GM21367 (cell line): ENCODE data around the gene CCDC146.

ENCODE experiments used
- ATAC-seq: cut with Tn5 transposase; IDR thresholded peaks from one replicate; pipeline ENCODE4 v1.9.1; 2021; ENCODE audit not compliant: unreplicated experiment

CCDC146 gene

DNA sequence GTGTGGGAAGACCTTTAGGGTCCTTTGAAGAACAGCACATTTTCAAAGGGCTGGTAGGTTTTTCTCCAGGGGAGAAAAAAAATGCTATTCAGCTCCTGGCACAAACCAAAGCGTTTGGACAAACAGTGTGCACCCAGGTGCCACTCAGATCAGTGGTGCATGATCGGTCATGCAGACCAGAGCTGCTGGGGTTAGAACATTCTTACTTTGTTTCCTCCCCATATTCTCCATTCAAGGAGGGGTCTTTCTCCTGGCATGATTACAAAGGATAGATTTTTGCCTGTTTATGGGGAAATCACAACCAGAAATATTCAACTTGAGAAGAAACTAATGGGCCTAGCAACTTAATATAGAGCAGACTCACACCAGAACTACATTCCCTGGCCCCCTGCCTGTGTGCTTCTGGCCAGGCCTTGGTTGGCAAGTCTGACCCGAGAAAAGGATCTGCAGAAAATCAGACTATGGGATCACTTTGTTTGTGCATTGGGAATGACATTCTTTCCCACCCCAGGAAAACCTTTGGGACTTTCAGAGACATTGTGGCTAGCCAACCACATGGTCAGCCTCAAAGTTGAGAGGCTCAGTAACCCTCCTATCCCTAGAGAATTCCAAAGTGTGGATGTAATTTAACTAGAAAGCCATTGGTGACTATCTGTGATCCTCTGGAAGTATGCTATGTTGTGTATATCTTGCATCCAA lies 159.5 kb downstream of the CCDC146 start:
- ATAC-seq = no peak

DNA sequence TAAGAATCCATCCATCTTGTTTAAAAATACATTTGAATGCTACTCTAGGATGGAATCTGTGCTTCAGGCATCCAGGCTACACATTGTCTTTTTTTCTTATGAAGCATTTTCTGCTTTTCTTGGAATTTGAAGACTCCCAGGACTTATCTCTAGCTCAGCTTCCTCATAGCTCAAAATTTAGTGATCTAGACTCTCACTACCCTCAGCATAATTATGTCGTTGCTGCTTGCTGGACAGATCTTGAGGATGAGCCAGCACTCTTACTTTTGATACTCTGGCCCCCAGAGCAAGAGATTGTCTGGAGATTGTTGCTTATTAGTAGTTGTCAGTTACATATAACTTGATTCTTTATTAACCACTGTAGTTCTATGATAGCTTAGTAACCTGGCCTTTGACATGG lies 160.5 kb downstream of the CCDC146 start:
- no peak for ATAC-seq

DNA sequence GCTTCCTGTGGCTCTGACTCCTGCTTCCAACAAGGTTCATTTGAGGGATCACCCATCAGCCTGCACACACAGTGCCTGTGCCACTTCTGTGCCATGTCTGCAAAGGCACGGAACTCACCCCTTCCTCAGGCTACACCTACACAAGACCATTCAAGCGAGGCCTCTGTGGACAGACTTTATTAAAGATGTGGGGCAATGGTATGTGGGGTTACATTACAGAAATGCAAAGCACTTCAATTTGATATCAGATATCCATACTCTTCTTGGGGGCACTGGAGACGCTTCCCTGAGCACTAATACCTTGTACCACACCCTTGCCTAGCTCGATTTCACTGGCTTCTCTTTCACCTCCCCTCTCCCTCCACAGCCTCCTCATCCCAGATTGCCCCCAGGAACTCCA lies 161.6 kb downstream of the CCDC146 start:
- ATAC-seq = no peak

DNA sequence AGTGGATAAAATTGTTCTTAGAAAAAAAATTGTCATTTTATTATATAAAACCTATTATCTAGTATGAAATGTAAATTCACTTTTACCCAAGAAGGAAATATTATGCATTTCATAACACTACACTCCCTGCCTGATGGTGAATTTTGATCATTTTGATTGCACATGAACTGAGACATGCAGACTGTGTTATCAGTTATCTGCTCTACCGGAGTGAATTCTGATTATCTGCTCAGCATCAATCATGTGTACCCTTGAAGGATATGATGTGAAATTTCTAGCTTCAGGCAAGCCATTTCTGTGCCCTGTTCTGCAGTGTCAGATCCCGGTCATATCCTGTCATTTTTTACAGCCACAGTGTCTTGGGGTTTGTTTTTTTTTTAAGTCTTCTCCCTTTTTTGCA lies 162.2 kb downstream of the CCDC146 start:
- ATAC-seq = no peak

DNA sequence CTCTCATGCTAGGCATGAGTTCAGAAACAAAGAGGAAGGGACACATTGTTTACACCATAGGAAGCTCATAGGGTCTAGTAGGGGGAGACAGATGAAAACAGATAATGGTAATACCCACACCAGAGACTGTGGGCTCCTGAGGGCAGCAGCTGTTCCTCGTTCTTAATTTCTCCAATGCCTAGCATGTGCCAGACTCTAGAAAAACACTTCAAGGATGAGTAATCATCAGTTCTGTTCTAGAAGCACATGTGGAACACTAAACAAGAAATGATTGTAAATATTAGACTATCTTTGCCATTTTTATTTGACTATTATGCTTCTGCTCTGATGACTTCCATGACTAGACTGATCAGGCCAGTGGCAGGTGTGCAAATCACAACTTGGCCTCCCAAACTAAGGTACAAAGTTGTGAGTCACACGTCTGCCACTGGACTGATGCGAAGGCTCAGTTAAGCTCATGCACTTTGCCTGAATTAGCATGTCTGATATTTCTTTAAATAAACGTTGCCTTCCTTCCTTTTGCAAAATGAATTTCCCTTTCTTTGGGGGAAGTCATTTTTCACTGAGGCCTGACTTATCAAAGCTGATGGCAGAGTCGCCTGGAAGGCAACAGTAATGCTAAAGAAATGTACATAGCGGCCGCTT lies 166.4 kb downstream of the CCDC146 start:
- ATAC-seq = no peak

DNA sequence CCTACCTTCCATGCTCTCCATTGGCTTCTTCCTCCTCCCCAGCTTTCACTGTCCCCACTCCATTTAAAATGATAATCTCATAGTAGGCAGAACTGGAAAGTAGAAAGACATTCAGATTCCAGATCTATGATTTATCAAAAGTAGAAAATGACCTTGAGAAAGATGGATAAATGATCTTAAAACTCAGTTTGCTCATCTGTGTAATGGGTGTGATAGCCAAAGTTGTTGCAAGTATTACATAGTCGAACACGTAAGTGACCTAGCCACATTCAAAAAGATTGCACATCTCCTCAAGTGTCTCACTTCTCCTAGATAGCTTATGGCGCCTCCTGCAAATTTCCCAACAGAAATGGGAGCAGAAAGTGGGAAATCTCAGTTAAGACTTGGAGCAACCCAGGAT lies 167.0 kb downstream of the CCDC146 start:
- ATAC-seq = no peak

DNA sequence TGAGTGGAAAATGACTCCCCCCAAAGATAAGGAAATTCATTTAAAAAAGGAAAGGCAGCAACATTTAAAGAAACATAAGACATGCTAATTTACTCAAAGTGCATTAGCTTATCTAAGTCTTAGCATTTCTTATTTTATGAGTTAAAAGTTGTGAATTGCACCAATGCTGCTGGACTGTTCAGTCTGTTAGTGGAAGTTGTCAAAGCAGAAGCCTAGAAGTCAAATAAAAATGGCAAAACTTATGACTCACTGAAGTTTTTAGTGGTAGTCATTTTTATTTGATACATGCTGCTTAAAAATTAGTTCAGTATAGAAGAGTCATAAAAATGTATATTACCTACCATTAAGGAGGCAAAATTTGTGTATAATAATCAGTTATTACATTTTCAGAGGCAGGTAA lies 168.0 kb downstream of the CCDC146 start:
- no peak for ATAC-seq

DNA sequence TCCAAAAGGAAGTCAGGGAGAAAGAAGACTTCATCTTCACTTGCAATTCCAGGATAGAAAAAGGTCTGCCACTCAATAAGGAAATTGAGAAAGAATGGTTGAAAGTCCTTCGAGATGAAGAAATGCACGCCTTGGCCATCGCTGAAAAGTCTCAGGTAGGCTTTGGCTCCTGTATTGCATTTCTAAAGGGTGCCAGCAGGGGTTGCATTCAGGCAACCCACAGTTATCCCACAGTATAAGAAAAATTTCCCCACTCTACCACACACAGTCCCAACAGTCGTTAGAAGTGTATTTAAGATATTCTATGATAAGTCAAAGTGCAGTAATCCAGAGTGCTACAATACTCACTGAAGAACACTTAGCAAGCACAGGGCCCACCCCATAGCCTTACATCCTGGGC lies 170.6 kb downstream of the CCDC146 start:
- ATAC-seq = no peak

DNA sequence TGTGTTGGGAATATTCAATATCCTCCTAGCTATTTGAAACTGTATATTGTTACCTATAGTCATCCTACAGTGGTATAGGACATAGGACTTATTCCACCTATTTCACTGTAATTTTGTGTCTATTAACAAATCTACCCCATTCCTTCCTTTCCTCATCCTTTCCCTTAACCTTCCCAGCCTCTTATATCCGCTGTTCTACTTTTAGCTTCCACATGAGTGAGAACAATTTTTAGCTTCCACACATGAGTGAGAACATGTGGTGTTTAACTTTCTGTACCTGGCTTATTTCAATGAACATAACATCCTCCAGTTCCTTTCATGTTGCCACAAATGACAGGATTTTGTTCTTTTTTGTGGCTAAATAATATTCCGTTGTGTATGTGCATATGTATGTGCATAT lies 173.1 kb downstream of the CCDC146 start:
- ATAC-seq = no peak

DNA sequence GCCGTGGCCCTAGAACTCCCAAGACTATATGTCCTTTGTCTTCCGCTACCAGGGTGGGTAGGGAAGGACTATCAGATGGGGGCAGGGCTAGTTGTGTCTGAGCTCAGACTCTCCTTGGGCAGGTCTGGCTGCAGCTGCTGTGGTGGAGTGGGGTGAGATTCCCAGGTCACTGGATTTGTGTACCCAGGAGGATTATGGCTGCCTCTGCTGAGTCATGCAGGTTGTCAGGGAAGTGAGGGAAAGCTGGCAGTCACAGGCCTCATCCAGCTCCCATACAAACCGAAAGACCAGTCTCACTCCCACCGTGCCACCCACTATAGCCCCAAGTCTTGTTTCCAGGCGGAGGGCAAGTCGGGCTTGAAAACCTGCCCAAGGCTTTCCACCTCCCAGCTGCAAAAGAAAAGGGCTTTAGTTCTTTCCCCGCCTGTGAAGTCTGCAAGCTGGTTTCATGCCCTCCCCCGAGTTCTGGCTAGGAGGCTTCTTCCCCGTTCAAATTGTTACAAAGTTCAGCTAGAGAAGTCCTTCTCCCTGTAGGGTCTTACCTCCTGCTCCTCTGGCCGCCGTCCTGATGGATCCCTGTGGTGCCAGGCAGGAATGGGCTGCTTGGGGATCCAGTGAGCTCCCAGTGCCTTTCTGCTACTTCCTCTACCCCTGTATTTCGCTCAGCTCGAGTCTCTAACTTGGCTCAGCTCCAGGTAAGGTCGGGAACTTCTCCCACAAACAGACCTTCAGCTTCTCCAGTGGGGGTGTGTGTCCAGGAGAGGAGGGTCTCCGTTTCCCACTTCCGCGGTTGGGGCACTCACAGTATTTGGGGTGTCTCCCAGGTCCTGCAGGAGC lies 184.0 kb downstream of the CCDC146 start:
- ATAC-seq = no peak

DNA sequence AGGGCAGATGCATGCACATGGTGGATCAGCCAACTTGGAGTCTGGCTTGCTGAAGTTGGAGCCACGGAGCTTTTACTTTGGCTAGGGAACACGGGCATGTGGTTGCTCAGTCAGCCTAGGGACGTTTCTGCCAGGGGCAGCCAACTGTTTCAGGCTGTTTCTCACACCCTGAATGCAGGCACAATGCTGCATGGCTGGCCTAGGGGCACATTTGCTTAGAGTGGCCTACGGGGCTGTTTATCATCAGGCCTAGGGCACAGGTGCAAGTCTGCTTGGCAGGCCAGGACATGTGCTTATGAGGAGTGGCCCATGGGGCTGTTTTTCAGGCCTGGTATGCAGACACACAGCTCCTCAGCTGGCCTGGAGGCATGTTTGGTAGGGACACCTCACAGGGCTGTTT lies 186.4 kb downstream of the CCDC146 start:
- no peak for ATAC-seq

DNA sequence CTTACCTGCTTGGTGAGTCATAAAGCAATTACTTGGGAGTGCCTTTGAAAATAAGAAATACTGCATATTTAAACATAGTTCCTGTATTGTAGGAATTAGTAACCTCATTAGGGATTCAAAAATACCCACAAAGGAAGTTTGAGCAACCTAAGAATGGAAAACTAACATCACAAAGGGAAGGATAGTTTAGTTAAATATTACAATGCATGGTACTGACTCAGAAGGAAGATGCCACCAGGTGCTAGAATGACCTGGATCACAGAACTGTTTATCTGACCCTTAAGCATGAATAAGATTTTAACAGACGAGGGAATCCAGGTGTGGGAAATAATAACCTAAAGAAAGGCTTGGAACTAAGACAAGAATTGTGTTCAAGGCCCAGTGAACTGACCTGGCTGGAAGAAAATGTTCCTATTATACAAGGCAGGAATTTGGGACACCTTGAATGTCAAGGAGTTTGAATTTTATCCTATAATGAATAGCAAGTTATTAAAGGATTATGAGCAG lies 187.4 kb downstream of the CCDC146 start:
- no peak for ATAC-seq

DNA sequence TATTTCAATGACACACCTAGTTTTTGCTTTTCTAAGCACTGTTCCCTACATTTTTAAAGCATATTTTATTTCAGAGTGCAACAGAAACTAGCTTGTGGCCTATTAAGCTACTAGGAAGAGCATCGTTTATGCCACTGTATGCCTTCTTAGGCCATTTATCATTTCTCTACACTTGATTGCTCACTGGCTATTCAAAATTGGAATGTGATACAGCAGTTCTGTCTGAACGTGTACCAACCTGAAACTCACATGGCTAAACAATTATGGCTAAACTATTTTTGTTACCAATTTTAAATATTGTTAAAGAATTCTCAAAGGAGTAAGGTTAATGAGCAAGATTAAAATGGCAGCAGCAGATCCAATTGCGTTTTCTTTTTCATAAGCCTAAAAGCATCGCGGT lies 188.6 kb downstream of the CCDC146 start:
- no peak for ATAC-seq

DNA sequence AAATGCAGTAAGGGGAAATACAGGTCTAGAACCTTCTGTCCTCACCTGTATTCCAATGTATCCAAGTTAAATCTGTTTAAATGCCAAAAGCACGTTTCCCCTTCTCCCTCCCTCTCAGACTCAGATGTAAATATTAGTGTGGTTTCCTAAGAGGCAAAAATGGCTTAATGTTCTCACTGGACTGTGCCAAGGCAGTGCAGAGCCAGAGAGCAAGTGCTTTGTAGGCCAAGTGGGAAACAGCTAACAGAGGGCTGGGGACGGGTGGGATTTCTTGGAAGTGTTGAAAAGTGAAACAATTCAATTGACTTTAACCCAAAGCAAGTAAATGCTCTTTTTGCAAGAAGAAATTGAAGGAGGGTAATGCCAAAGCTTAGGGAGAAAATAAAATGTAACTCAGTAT lies 190.7 kb downstream of the CCDC146 start:
- no peak for ATAC-seq

DNA sequence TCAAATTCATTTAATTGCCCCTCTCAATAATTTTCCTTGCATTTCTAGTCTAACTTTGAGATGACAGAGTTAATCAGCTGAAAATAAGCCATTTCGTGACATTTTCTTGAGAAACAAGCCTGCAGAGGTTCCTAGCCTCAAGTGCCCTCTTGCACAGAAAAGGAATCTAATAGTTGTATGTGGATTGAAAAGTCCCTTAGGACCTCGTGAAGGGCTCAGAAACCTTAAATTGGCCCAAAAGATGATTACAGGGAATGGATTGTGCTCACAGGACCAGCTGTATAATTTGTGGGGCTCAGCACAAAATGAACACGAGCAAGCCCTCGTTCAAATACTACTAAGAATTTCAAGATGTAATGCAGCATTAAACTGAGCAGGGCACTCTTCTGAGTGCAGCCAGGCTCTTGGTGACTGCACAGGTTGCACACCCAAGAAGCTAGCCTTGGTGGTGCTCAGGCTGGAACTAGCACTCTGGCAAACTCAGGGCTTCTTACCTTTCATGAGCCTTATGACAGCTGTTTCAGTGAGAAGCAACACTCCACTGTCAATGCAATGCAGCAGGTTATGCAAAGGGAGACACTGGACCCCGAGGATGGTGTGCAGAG lies 191.6 kb downstream of the CCDC146 start:
- no peak for ATAC-seq

DNA sequence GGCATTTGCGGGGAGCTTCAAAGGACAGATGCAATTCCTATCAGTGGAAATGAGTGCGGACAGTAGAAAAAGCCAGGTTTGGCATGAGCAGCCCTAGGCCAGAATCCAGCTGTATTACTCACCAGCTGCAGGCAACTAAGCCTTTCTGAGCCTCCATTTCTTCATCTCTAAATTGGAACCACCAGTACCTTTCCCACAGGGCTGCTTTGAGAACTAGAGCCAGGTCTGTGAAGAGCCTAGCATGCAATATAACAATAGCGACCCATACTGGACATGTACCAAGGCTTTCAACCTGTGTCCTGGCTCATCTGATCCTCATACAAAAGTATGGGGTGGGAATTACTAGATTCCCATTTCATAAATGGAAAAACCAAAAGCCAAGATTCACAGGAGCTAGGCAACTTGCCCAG lies 192.8 kb downstream of the CCDC146 start:
- no peak for ATAC-seq

DNA sequence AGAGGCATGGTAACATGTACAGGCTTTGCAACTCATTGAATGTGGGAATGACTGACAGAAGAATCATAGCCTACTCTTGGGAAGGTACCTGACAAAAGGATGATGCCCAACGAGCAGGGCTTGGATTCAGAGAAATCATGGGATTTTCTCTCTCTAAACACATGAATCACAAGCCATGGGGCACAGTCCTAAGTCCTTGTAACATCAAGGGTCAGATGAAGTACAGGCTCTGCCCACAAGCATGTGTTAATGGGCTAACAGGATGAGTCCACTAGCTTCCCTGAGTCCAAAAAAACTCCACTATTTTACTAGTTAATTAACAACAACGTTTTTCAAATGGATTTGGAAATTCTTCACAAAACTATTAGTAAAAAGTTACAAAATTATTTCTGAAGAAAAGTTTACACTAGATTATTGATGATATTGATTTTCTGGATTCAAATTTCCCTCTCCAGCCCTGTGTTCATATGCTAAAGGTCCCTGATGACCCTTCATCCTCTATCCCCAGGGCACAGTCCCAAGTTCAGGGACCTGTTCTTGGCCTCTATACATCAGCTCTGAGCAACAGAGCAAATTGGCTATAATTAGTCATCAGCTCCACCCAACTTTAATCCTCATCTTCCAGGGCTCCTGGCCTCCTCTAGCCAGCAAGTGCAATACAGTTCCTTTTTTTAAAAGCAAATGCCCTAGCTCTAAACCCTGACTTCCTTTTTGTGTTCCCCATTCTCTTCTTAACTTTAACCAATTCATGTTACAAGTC lies 194.0 kb downstream of the CCDC146 start:
- ATAC-seq = no peak

DNA sequence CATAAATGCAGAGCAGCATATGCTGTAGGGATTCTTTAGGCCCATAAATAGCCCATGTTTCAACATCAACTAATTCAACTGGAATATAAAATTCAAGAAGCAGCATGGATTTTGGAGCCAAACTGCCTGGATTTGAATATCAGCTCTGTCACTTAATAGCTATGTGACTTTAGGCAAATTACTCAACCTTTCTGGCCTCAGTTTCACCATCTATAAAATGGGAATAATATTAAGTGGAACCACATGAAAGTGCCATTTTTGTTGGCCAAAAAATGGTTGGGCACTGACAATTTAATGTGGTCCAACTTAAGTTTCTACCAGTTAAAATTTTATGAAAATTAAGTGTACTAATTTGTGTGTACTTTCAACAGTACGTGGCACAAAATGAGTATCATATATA lies 195.6 kb downstream of the CCDC146 start:
- ATAC-seq = no peak

DNA sequence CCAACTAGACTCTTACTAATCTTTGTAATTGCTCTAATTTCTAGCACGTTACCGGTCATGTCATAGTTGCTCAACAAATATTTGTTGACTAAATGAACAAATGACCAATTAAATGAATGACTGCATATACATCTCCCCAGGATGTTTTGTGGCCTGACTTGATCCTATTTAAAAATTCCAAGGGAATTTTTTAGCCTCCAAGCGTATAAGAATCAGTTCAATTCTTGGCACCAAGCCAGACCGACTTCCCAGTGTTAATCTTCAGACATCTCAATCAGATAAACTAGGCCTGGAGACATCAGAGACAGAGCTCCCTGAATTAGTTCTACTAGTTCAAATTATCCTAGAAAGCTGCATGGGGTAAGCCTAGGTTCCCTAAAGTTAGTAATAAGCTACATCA lies 197.7 kb downstream of the CCDC146 start:
- ATAC-seq = no peak

DNA sequence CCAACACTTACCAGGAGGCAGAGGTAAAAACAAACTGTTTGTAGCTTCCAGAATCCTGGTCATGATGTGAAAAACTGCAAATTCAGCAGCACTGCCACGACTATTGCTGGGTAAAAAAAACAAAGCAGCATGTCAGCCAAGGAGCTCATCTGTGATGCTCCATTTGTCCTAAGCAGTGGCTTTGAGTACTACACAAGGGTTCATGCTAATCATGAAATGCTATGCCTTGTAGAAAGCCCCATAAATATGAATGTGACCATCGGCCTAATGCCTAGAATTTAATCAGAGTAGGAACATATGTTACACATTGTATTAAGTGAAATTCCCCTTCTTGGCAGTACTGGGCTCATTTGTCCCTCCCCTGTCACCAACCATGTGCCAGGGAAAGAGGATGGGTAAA lies 198.3 kb downstream of the CCDC146 start:
- ATAC-seq = no peak

DNA sequence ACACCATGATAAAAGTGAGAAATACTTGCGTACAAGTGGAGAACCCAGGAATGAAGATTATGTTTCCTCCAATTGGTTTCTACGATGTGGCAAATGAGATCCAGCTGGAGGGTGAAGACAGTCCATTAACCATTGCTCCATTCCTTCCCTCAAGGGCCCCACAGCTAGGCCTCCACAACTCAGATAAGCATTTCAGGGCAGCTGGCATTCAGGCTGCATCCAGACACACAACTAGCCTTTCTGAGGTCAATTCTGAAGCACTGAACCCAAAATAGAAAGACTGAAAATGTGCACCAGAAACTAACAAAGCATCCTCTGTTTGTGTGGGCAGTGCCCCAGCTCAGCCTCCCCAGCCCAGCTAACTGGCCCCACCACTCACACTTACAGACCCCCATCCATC lies 198.9 kb downstream of the CCDC146 start:
- no peak for ATAC-seq
